ENCODE results near the gene SORCS2.

DNA sequence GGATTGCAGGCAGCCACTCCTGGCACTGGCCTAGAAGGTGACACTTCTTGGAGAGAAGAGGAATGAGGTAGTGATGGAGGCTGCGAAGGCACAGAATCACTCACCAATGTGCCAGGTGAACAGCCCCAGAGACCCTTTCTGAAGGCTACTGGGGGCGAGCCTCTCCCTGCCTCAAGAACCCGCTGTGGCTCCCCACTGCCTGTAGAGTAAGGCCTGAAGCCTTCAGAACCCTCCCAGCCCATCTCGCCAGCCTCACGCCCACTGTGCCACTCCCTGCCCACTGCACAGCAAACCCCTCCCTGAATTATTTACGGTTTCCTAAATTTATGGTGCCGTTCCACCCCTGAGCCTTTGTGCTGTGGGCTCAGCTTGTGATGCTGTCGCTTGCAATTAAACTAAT, 24.2 kb upstream of the SORCS2 start:
- no peak for TF ChIP-seq EZH2 (IDR thresholded peaks at IDR 0.05; ENCODE audit: borderline replicate concordance, low read depth, low read length, severe bottlenecking)
- TF ChIP-seq, protein P1, sequence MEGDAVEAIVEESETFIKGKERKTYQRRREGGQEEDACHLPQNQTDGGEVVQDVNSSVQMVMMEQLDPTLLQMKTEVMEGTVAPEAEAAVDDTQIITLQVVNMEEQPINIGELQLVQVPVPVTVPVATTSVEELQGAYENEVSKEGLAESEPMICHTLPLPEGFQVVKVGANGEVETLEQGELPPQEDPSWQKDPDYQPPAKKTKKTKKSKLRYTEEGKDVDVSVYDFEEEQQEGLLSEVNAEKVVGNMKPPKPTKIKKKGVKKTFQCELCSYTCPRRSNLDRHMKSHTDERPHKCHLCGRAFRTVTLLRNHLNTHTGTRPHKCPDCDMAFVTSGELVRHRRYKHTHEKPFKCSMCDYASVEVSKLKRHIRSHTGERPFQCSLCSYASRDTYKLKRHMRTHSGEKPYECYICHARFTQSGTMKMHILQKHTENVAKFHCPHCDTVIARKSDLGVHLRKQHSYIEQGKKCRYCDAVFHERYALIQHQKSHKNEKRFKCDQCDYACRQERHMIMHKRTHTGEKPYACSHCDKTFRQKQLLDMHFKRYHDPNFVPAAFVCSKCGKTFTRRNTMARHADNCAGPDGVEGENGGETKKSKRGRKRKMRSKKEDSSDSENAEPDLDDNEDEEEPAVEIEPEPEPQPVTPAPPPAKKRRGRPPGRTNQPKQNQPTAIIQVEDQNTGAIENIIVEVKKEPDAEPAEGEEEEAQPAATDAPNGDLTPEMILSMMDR (IDR thresholded peaks at IDR 0.05; ENCODE audit: borderline replicate concordance, extremely low read depth, low read length, poor library complexity, severe bottlenecking), result no peak
